DMS53 (cell line): ENCODE measurements around the gene NFKBIB.

Experiments used
- DNase-seq: peaks from one replicate; lab custom pipeline; 2025; lab: John Stamatoyannopoulos, UW

The NFKBIB gene

DNA sequence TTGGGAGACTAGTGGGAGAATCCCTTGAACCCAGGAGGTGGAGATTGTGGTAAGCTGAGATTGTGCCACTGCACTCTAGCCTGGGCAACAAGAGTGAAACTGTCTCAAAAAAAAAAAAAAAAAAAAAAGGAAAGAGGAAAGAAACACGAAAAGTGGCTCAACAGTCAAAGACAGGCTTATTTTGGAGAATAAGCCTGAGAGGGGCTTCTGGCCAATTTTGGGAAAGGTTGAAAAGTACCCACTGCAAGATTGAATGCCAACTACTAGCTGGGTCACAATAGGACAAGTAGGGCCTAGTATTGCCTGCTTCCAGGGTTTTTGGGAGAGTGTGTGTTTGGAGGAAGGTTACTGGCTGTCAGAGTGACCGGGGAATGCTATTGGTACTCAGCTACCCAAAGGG lies 58.5 kb downstream of the NFKBIB start:
- no peak for DNase-seq
